Measurements from ENCODE around the gene MAT2B. TPM values are rescaled to one million over a fixed set of nuclear protein-coding genes. Genes with fewer than 3 reads are reported as not detected.

The MAT2B gene
- total RNA-seq, 2 experiments from 2014 or later: 33.0 to 34.7 TPM

DNA sequence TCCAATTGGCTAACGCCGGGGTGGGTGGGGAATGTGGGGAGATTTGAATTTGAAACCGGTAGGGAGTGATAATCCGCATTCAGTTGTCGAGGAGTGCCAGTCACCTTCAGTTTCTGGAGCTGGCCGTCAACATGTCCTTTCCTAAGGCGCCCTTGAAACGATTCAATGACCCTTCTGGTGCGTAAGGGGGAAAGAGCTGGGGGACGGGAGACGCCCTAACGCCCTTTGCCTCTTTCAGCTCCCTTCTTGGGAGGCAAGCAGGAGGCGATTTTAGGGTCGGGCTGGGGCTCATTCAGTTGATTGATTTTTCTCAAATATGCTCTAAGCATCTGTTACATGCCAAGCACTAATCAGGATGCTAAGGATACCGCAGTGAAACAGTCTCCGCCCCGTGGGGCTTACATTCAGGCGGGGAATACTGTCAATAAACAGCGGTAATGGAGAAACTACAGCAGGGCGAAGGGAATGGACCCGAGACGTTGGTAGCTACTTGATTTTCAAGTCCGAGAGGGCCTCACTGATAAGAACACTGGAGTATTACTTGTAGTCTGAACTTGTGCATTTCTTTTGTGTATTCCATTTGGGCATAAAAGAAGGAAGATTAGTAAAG is 44.8 kb upstream of the MAT2B start, which contains the start of gene HMMR:
Gene HMMR, plus strand, starts transcription at position 71 of the 610 bp plus-strand sequence. Its CDS starts 61 bp downstream, at position 132.
- ChIA-PET POLR2A (interaction anchor here (0.7 to 6.1 kb wide), 15 partner anchors 9 to 60 kb away, joined by 3 to 343 read pairs (median 6); partner anchors contain the start of genes CCNG1 and MAT2B), CTCF (interaction anchor here (1.3 to 2.9 kb wide), 6 partner anchors 18 to 53 kb away, joined by 4 to 17 read pairs (median 8); partner anchors contain the start of gene MAT2B)
- Histone ChIP-seq H3K27me3 (ENCODE audit: control insufficient read depth in 1 of 2, insufficient read depth in 2 of 2, low read length in 2 of 2) (no peaks in the 10 kb centered on the region), H3K4me3 (ENCODE audit: low read length) (peak within 1 kb of the TSS; percentile 74), H3K9me3 (ENCODE audit: control insufficient read depth in 1 of 2, insufficient read depth in 1 of 2, low read length in 2 of 2) (no peaks in the 10 kb centered on the region), H3K36me3 (ENCODE audit: insufficient read depth, low read length) (peaks cover 5% of the 10 kb centered on the region), H3K27ac (ENCODE audit: low read depth in 1 of 2, low read length in 2 of 2) (peak within 1 kb of the TSS; percentile 93 to 97), H3K4me1 (ENCODE audit: insufficient read depth, low read length) (peaks cover 23% of the 10 kb centered on the region)
- Mint-ChIP-seq H3K27me3 (no peaks in the 10 kb centered on the region), H3K9me3 (no peaks in the 10 kb centered on the region), H3K27ac (peak within 1 kb of the TSS; percentile 99), H3K4me1 (ENCODE audit: low read depth) (peaks cover 55% of the 10 kb centered on the region), H3K4me3 (peak within 1 kb of the TSS; percentile 95), H3K36me3 (ENCODE audit: low read depth) (peaks cover 35% of the 10 kb centered on the region)
- DNase-seq (peak in 1 of 14 experiments; percentile 42), ATAC-seq (ENCODE audit: poor library complexity) (no peak)
- intact Hi-C loops (cut with DNase I, micrococcal nuclease): loop anchor here (1.0 to 2.0 kb wide), 3 partner anchors 23 to 45 kb away; partner anchors contain the start of genes MAT2B (in 2 of the 2) and CCNG1 (in 1 of the 2)
- TF ChIP-seq, protein P1, sequence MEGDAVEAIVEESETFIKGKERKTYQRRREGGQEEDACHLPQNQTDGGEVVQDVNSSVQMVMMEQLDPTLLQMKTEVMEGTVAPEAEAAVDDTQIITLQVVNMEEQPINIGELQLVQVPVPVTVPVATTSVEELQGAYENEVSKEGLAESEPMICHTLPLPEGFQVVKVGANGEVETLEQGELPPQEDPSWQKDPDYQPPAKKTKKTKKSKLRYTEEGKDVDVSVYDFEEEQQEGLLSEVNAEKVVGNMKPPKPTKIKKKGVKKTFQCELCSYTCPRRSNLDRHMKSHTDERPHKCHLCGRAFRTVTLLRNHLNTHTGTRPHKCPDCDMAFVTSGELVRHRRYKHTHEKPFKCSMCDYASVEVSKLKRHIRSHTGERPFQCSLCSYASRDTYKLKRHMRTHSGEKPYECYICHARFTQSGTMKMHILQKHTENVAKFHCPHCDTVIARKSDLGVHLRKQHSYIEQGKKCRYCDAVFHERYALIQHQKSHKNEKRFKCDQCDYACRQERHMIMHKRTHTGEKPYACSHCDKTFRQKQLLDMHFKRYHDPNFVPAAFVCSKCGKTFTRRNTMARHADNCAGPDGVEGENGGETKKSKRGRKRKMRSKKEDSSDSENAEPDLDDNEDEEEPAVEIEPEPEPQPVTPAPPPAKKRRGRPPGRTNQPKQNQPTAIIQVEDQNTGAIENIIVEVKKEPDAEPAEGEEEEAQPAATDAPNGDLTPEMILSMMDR (IDR thresholded peaks at IDR 0.05): no peak

DNA sequence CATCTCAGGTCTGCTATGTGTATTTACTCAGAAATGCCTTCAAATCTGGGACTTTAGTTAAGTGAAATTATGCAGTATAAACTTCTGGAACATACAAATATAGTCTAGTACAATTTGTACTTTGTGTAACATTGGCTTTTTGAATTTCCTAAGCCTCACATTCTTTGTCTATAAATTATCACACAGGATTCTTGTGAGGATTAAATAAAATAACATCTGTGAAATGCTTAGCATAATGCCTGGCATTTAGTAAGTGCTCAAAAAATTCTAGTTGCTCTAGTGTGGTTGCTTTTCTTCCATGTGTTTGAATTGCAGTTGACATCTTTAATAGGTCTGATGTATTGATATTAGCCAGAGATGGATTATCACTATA is 42.4 kb upstream of the MAT2B start:
- H3K27ac ChIP-seq (ENCODE audit: low read depth in 1 of 2, low read length in 2 of 2): peak overlapping the region in 1 of 2 donors; percentile 6
- TF ChIP-seq, protein P1 (IDR thresholded peaks at IDR 0.05): no peak

DNA sequence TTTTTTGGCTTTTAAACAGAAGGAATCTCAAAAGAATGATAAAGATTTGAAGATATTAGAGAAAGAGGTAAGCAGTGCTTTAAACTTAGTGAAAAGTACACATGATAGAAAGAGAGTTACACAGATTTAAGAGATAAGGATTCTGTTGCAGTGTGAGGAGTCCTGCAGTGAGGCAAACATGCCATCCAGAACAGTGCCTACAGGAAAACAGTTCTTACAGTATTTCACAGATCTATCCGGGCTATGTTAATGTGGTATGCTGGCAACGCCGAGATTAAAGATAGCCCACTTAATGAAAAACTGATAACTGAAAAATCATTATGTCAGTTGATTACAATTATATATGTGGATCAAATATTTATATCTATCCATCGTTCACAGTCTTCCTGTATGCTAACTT is 37.7 kb upstream of the MAT2B start:
- H3K4me1 Mint-ChIP-seq (ENCODE audit: low read depth): no peaks in the 10 kb centered on the region
- no peaks in the 10 kb centered on the region for H3K27me3 Mint-ChIP-seq
- H3K27ac Mint-ChIP-seq: no peak overlapping the region
- Histone ChIP-seq H3K9me3 (ENCODE audit: control insufficient read depth in 1 of 2, insufficient read depth in 1 of 2, low read length in 2 of 2) (no peaks in the 10 kb centered on the region), H3K27ac (ENCODE audit: low read depth in 1 of 2, low read length in 2 of 2) (no peak overlapping the region), H3K27me3 (ENCODE audit: control insufficient read depth in 1 of 2, insufficient read depth in 2 of 2, low read length in 2 of 2) (no peaks in the 10 kb centered on the region), H3K36me3 (ENCODE audit: insufficient read depth, low read length) (no peaks in the 10 kb centered on the region), H3K4me1 (ENCODE audit: insufficient read depth, low read length) (peaks cover under 1% of the 10 kb centered on the region), H3K4me3 (ENCODE audit: low read length) (no peak overlapping the region)
- DNase-seq: no peak
- intact Hi-C loops (cut with DNase I, micrococcal nuclease): no loop called here
- no peaks in the 10 kb centered on the region for H3K9me3 Mint-ChIP-seq
- no peak for ATAC-seq (ENCODE audit: poor library complexity)
- ChIA-PET CTCF (no interaction called here), POLR2A (interaction anchor here (1.1 to 2.4 kb wide), 3 partner anchors 14 to 38 kb away, joined by 4 to 8 read pairs (median 5); partner anchors contain the start of gene MAT2B)
- TF ChIP-seq, protein P1 (IDR thresholded peaks at IDR 0.05): no peak
- no peaks in the 10 kb centered on the region for H3K36me3 Mint-ChIP-seq (ENCODE audit: low read depth)
- H3K4me3 Mint-ChIP-seq: no peak overlapping the region

More for the DNA sequence above, 42.4 kb upstream of the MAT2B start:
- no peaks in the 10 kb centered on the region for H3K9me3 ChIP-seq (ENCODE audit: control insufficient read depth in 1 of 2, insufficient read depth in 1 of 2, low read length in 2 of 2)
- ATAC-seq (ENCODE audit: poor library complexity) (no peak), DNase-seq (no peak)
- no peaks in the 10 kb centered on the region for H3K36me3 ChIP-seq (ENCODE audit: insufficient read depth, low read length)
- H3K36me3 Mint-ChIP-seq (ENCODE audit: low read depth): peaks cover 18% of the 10 kb centered on the region
- H3K27ac Mint-ChIP-seq: peak overlapping the region; percentile 99
- ChIA-PET POLR2A (interaction anchor here (6.1 kb wide), 1 partner anchor 44 kb away, joined by 343 read pairs; the partner anchor contains the start of gene MAT2B), CTCF (interaction anchor here (1.0 kb wide), 1 partner anchor 40 kb away, joined by 7 read pairs; no protein-coding TSS in a partner anchor)
- H3K27me3 ChIP-seq (ENCODE audit: control insufficient read depth in 1 of 2, insufficient read depth in 2 of 2, low read length in 2 of 2): no peaks in the 10 kb centered on the region
- no peaks in the 10 kb centered on the region for H3K9me3 Mint-ChIP-seq
- no peak overlapping the region for H3K4me3 ChIP-seq (ENCODE audit: low read length)
- H3K4me3 Mint-ChIP-seq: no peak overlapping the region
- peaks cover 19% of the 10 kb centered on the region for H3K4me1 ChIP-seq (ENCODE audit: insufficient read depth, low read length)
- intact Hi-C loops (cut with DNase I, micrococcal nuclease): no loop called here
- no peaks in the 10 kb centered on the region for H3K27me3 Mint-ChIP-seq
- peaks cover 34% of the 10 kb centered on the region for H3K4me1 Mint-ChIP-seq (ENCODE audit: low read depth)
